Measurements from ENCODE around the gene UTP4. TPM values are rescaled to one million over a fixed set of nuclear protein-coding genes. Genes with fewer than 3 reads are reported as not detected.

The UTP4 gene
- total and polyA plus RNA-seq, 2 of the 8 experiments (the other 6 are each of a cell fraction or from before 2014, with no cell fraction given): 101 to 118 TPM

GRCh38 chr16:69182730-69183416, 50.4 kb downstream of the UTP4 start:
- CTCF ChIA-PET (ENCODE audit: partially characterized antibody): no interaction called here

More at GRCh38 chr16:69182730-69183416, 50.4 kb downstream of the UTP4 start:
- no peak overlapping the region for H3K4me2 ChIP-seq (ENCODE audit: insufficient read depth in 1 of 2, low read depth in 2 of 2, low read length in 2 of 2)
- H3K9ac ChIP-seq (replicated peaks in 1 of 4; ENCODE audit: extremely low read depth in 1 of 4, low read depth in 3 of 4, low read length in 3 of 4): no peak overlapping the region
- H3K23me2 ChIP-seq (ENCODE audit: low read depth, low read length): peaks cover 4% of the 10 kb centered on the region
- H4K20me1 ChIP-seq (replicated peaks in 1 of 2; ENCODE audit: control insufficient read depth in 1 of 2, insufficient read depth in 2 of 2, low read length in 2 of 2): no peaks in the 10 kb centered on the region
- H3K4me1 ChIP-seq (replicated peaks in 1 of 4; ENCODE audit: control insufficient read depth in 3 of 4, insufficient read depth in 4 of 4, low read length in 3 of 4): peaks cover 2 to 4% (median 4%) of the 10 kb centered on the region in 4 experiments; a peak in 3 of 7 replicates
- no peak overlapping the region for H3K18ac ChIP-seq (ENCODE audit: extremely low read depth, low read length)
- no peak overlapping the region for H3K14ac ChIP-seq (ENCODE audit: insufficient read length)
- FAIRE-seq (no peak), DNase-seq (ENCODE audit: low read depth in 1 of 2, low spot score in 2 of 2) (no peak)
- H2BK15ac ChIP-seq (ENCODE audit: low read length): no peak overlapping the region
- H2BK12ac ChIP-seq (ENCODE audit: low read depth, low read length): no peak overlapping the region
- H2AK5ac ChIP-seq (ENCODE audit: low read depth, low read length): no peak overlapping the region
- H3K27ac ChIP-seq (ENCODE audit: low read depth, low read length): no peak overlapping the region
- H3K27me3 ChIP-seq (replicated peaks in 1 of 4; ENCODE audit: control insufficient read depth in 3 of 4, extremely low read depth in 1 of 4, insufficient read depth in 3 of 4, low read length in 3 of 4): no peaks in the 10 kb centered on the region
- H2BK5ac ChIP-seq (ENCODE audit: low read depth, low read length): no peak overlapping the region
- no peak overlapping the region for H2BK20ac ChIP-seq (ENCODE audit: low read length)
- H3K79me1 ChIP-seq (ENCODE audit: low read depth, low read length): no peaks in the 10 kb centered on the region
- no peak overlapping the region for H4K8ac ChIP-seq (ENCODE audit: extremely low read depth, insufficient read depth, low read length)
- no peak overlapping the region for H2BK120ac ChIP-seq (replicated peaks; ENCODE audit: low read depth, low read length)
- no peak overlapping the region for H4K5ac ChIP-seq (ENCODE audit: insufficient read length, low read depth, low read length)
- no peak overlapping the region for H4K91ac ChIP-seq (replicated peaks; ENCODE audit: insufficient read length, low read length)
- TF ChIP-seq SP1 (IDR thresholded peaks at IDR 0.05; ENCODE audit: low read depth, low read length) (no peak), USF2 (IDR thresholded peaks at IDR 0.05; ENCODE audit: low read length) (no peak), ZNF274 (IDR thresholded peaks at IDR 0.05; ENCODE audit: borderline replicate concordance, extremely low read depth, low read length) (no peak), EGR1 (IDR thresholded peaks at IDR 0.05; ENCODE audit: borderline replicate concordance, low read depth, low read length) (no peak), RAD21 (IDR thresholded peaks at IDR 0.05 in 1 of 2, conservative IDR thresholded peaks at IDR 0.05 in 1 of 2; ENCODE audit: low read depth in 2 of 2, low read length in 2 of 2) (no peak)
- no peak overlapping the region for H2AFZ ChIP-seq (ENCODE audit: low read length)
- no peak overlapping the region for H3K56ac ChIP-seq (replicated peaks; ENCODE audit: insufficient read length, low read depth, low read length)
- H3K79me2 ChIP-seq (ENCODE audit: control insufficient read depth in 1 of 2, insufficient read depth in 2 of 2, low read length in 2 of 2): no peaks in the 10 kb centered on the region
- no peaks in the 10 kb centered on the region for H3K9me3 ChIP-seq (ENCODE audit: insufficient read depth in 2 of 2, low read depth in 1 of 2, low read length in 1 of 2)
- 93% methylated on average over 10 of the region's 10 CpGs; no CpG with 5 or more reads in 1 of the 2 experiments for WGBS, 2 experiments (ENCODE audit: extremely low coverage in 1 of 2, insufficient coverage in 1 of 2, insufficient read length in 1 of 2, insufficient replicate concordance in 2 of 2, low coverage in 1 of 2, low lambda C conversion rate in 2 of 2, missing lambda C conversion rate in 1 of 2)
- H3K36me3 ChIP-seq (ENCODE audit: control insufficient read depth in 2 of 4, insufficient read depth in 4 of 4, low read length in 3 of 4): no peaks in the 10 kb centered on the region
- H3K4me3 ChIP-seq (ENCODE audit: extremely low read depth in 1 of 4, insufficient read depth in 2 of 4, low read depth in 3 of 4, low read length in 4 of 4): no peak overlapping the region
- no peak overlapping the region for H3K4ac ChIP-seq (replicated peaks; ENCODE audit: insufficient read length, low read depth, low read length)
- H3K23ac ChIP-seq (ENCODE audit: insufficient read length): no peak overlapping the region
- POLR2A ChIA-PET (ENCODE audit: partially characterized antibody): interaction anchor here (0.6 to 1.6 kb wide), 5 partner anchors 14 to 167 kb away, joined by 3 read pairs; no protein-coding TSS in a partner anchor

Data from H1 (cell line).